ENCODE results near the gene SLC6A3. TPM values are rescaled to one million over a fixed set of nuclear protein-coding genes. Genes with fewer than 3 reads are reported as not detected.
A peak's percentile ranks its signal among the peaks of the same experiment; 100 is the strongest.

The SLC6A3 gene
- total RNA-seq, 1 donor = not detected

DNA sequence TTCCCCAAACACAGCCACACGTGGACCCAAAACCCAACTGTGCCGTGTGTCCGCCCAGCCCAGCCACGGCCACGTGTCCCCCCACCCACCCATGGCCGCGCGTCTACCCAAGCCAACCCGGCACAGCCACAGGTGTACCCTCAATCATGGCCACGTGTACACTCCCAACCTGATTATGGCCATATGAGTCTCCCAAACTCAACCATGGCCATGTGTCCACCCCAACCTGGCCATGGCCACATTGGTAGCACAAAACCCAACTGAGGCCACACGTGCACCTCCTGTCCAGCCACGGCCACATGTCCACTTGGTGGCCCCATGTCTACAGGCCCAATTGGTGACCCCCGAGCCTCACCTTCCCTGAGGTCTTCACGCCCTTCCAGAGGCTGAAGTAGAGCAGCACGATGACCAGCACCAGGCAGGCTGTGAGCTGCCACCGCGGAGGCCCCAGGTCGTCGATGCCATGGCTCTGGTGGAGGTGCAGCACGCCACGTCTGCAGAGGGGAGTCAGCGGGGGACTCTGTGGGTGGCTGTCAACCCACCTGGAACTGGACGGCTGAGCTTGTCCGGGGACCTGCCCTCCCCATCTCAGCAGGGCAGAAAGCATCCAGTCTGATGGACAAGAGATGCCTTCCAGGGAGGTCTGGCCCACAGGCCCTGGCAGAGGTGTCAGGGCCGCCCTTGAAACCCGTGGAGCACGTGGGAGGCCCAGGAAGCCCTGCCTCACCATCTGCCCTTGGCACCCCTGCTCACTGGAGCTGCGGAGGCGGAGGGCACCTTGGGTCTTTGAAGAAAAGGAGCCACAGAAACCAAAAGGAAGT, 23.5 kb downstream of the SLC6A3 start:
- Histone ChIP-seq H3K9me3 (ENCODE audit: low read depth, low read length) (no peaks in the 10 kb centered on the region), H3K27me3 (ENCODE audit: insufficient read depth, low read length) (no peaks in the 10 kb centered on the region), H4K20me1 (ENCODE audit: insufficient read depth, low read length) (no peaks in the 10 kb centered on the region), H2AFZ (ENCODE audit: low read length) (no peak overlapping the region), H3K36me3 (ENCODE audit: insufficient read depth, low read length) (no peaks in the 10 kb centered on the region), H3K4me3 (ENCODE audit: insufficient read depth, low read length) (no peak overlapping the region), H3K4me2 (ENCODE audit: insufficient read depth, low read length) (no peak overlapping the region), H3K4me1 (ENCODE audit: insufficient read depth, low read length) (no peaks in the 10 kb centered on the region), H3K79me2 (ENCODE audit: insufficient read depth, low read length) (no peaks in the 10 kb centered on the region), H3K27ac (ENCODE audit: low read depth, low read length) (no peak overlapping the region)
- DNase-seq (ENCODE audit: insufficient read length, low spot score, missing footprints) = peak; percentile 55
- TF ChIP-seq, protein P1, sequence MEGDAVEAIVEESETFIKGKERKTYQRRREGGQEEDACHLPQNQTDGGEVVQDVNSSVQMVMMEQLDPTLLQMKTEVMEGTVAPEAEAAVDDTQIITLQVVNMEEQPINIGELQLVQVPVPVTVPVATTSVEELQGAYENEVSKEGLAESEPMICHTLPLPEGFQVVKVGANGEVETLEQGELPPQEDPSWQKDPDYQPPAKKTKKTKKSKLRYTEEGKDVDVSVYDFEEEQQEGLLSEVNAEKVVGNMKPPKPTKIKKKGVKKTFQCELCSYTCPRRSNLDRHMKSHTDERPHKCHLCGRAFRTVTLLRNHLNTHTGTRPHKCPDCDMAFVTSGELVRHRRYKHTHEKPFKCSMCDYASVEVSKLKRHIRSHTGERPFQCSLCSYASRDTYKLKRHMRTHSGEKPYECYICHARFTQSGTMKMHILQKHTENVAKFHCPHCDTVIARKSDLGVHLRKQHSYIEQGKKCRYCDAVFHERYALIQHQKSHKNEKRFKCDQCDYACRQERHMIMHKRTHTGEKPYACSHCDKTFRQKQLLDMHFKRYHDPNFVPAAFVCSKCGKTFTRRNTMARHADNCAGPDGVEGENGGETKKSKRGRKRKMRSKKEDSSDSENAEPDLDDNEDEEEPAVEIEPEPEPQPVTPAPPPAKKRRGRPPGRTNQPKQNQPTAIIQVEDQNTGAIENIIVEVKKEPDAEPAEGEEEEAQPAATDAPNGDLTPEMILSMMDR (IDR thresholded peaks at IDR 0.05; ENCODE audit: extremely low read depth, low read depth, low read length) = no peak

DNA sequence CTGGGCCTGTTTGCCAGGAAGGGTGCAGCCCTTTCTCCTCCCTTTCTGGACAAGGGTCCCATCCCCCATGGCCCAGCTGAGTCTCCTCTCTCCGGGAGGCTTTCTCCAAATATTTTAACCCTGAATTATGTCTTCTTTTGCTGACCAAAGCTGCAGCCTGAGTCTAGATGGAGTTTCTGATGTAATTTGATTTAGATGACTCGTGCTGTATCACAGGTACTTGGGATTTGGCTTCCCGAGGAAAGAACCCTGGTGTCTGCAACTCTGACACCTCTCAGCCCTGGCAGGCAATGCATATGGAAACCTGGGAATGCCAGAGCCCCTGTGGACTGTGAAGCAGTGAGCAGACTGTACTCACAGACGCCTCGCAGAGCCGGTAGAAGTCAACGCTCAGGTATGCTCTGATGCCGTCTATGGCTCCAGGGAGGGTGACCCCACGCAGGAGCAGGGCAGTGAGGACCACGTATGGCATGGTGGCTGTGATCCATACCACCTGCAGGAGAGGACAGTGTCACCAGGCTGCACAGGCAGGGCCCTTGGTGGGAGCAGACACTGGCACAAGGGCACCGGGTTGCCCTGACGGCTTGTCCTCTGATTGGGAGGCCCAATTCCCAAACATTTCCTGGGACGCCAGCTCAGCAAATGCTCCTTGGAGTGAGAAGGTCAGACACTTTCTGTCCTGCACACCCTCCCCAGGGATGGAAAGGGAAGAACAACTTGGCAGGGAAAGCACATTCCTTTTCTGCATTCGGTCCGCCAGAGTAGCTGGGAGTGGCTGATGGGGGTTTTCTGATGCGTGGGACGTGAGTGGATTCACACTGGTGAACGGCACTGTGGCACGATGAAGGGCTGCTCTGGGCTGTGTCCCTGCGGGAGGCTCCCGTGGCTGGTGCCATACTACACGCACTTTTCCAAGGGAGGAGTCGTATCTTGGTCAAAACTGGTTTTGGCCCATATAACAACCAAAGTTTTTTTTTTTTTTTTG, 24.7 kb downstream of the SLC6A3 start:
- Histone ChIP-seq H2AFZ (ENCODE audit: low read length) (no peak overlapping the region), H4K20me1 (ENCODE audit: insufficient read depth, low read length) (no peaks in the 10 kb centered on the region), H3K36me3 (ENCODE audit: insufficient read depth, low read length) (no peaks in the 10 kb centered on the region), H3K27ac (ENCODE audit: low read depth, low read length) (no peak overlapping the region), H3K9me3 (ENCODE audit: low read depth, low read length) (no peaks in the 10 kb centered on the region), H3K27me3 (ENCODE audit: insufficient read depth, low read length) (no peaks in the 10 kb centered on the region), H3K4me1 (ENCODE audit: insufficient read depth, low read length) (no peaks in the 10 kb centered on the region), H3K4me3 (ENCODE audit: insufficient read depth, low read length) (no peak overlapping the region), H3K4me2 (ENCODE audit: insufficient read depth, low read length) (no peak overlapping the region), H3K79me2 (ENCODE audit: insufficient read depth, low read length) (no peaks in the 10 kb centered on the region)
- DNase-seq (ENCODE audit: insufficient read length, low spot score, missing footprints) = peak; percentile 76
- TF ChIP-seq, protein P1 (IDR thresholded peaks at IDR 0.05; ENCODE audit: extremely low read depth, low read depth, low read length) = no peak

DNA sequence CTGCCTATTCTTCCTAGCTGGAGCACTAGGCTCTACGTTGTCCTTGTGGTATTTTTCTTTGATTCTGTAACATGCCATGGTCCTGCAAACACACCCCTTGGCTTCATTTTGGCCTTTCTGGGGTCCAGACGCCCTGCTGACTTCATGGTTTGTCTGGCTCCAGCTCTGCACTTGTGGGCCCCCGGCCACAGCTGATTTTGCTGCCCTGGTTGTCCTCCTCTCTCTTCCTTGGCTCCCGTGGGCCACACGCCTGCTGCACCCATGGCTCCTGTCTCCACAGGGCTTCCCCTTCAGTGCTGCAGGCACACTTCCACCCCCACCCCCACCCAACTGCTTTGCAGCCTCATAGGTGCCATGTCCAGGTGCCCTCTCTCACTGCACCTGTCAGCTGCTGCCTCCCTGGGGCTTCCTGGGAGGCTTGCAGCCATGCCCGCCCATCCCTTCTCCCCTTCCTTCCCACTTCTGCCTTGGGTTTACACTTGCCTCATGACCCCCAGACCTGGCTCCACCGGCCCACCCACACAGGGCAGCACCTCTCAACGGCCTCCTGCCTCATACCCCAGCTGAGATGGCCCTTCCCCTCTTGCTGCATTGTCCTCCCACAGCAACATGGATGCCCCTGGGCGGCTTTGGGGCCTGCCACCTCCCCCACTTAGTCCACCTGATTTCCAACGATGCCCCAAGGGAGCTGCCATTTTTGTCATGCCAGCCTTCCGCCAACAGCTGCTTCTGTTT, 25.6 kb downstream of the SLC6A3 start:
- H3K36me3 ChIP-seq (ENCODE audit: insufficient read depth, low read length) = no peaks in the 10 kb centered on the region
- H3K27ac ChIP-seq (ENCODE audit: low read depth, low read length) = no peak overlapping the region
- H3K4me1 ChIP-seq (ENCODE audit: insufficient read depth, low read length) = no peaks in the 10 kb centered on the region
- H3K9me3 ChIP-seq (ENCODE audit: low read depth, low read length) = no peaks in the 10 kb centered on the region
- TF ChIP-seq, protein P1 (IDR thresholded peaks at IDR 0.05; ENCODE audit: extremely low read depth, low read depth, low read length) = no peak
- H3K79me2 ChIP-seq (ENCODE audit: insufficient read depth, low read length) = no peaks in the 10 kb centered on the region
- no peaks in the 10 kb centered on the region for H3K27me3 ChIP-seq (ENCODE audit: insufficient read depth, low read length)
- H4K20me1 ChIP-seq (ENCODE audit: insufficient read depth, low read length) = no peaks in the 10 kb centered on the region
- peak; percentile 35 for DNase-seq (ENCODE audit: insufficient read length, low spot score, missing footprints)
- no peak overlapping the region for H3K4me3 ChIP-seq (ENCODE audit: insufficient read depth, low read length)
- no peak overlapping the region for H2AFZ ChIP-seq (ENCODE audit: low read length)
- no peak overlapping the region for H3K4me2 ChIP-seq (ENCODE audit: insufficient read depth, low read length)
